Spleen (tissue), 7 donors: ENCODE measurements around the gene DZANK1.

Source experiments
- POLR2AphosphoS5 ChIP-seq, 3 donors: sonication (generic); formaldehyde crosslinking; IDR thresholded peaks; one replicate each; pipeline ENCODE4 v1.5.1; 2017; ENCODE audit warnings: antibody characterized with exemption in 3 of 3
- TF ChIP-seq, protein P1 (sequence below), 11 experiments: fragments of 200-600 bp in 7 of 11; fragments of 450-650 bp in 4 of 11; sonication (generic) in 4 of 11; IDR thresholded peaks in 8 of 11; conservative IDR thresholded peaks in 3 of 11; 1 replicate in 7 of 11; 2 replicates in 4 of 11; pipeline versions ENCODE4 v1.4.0 to v1.8.0; 2016 to 2021; ENCODE audit warnings: antibody characterized with exemption in 11 of 11, inconsistent platforms in 4 of 11, mild to moderate bottlenecking in 1 of 11
- donor health status: DM: no; HTN: no; CAD: no; lungs with moderate emphysema.
- donor health status: DM: no; HTN: no; CAD: no.
- donor health status: DM: no; HTN: no; CAD: no.

DNA sequence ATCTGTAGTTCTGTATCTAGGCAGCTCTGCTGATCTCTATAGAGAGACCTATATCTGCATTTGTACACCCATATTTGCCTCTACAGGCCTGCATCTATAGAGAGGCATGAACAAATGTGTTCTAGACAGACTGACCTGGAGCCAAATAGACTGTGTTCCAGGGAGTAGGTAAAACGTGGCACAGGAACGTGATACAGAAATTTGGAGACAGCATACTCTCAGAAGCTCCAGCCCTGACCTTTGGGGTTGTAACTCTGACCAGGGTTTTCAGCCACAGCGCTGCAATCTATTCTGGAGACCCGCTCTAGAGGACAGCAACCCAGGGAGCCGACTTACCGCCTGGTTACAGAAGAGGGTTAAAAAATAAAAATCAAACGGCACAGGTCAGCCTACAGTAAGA lies 29.2 kb upstream of the DZANK1 start:
- TF ChIP-seq, protein P1, sequence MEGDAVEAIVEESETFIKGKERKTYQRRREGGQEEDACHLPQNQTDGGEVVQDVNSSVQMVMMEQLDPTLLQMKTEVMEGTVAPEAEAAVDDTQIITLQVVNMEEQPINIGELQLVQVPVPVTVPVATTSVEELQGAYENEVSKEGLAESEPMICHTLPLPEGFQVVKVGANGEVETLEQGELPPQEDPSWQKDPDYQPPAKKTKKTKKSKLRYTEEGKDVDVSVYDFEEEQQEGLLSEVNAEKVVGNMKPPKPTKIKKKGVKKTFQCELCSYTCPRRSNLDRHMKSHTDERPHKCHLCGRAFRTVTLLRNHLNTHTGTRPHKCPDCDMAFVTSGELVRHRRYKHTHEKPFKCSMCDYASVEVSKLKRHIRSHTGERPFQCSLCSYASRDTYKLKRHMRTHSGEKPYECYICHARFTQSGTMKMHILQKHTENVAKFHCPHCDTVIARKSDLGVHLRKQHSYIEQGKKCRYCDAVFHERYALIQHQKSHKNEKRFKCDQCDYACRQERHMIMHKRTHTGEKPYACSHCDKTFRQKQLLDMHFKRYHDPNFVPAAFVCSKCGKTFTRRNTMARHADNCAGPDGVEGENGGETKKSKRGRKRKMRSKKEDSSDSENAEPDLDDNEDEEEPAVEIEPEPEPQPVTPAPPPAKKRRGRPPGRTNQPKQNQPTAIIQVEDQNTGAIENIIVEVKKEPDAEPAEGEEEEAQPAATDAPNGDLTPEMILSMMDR (IDR thresholded peaks at IDR 0.05 in 8 of 11, conservative IDR thresholded peaks at IDR 0.05 in 3 of 11) = no peak
- no peak for TF ChIP-seq POLR2AphosphoS5 (IDR thresholded peaks at IDR 0.05)
